ENCODE data around the gene TTC39A.

The TTC39A gene

DNA sequence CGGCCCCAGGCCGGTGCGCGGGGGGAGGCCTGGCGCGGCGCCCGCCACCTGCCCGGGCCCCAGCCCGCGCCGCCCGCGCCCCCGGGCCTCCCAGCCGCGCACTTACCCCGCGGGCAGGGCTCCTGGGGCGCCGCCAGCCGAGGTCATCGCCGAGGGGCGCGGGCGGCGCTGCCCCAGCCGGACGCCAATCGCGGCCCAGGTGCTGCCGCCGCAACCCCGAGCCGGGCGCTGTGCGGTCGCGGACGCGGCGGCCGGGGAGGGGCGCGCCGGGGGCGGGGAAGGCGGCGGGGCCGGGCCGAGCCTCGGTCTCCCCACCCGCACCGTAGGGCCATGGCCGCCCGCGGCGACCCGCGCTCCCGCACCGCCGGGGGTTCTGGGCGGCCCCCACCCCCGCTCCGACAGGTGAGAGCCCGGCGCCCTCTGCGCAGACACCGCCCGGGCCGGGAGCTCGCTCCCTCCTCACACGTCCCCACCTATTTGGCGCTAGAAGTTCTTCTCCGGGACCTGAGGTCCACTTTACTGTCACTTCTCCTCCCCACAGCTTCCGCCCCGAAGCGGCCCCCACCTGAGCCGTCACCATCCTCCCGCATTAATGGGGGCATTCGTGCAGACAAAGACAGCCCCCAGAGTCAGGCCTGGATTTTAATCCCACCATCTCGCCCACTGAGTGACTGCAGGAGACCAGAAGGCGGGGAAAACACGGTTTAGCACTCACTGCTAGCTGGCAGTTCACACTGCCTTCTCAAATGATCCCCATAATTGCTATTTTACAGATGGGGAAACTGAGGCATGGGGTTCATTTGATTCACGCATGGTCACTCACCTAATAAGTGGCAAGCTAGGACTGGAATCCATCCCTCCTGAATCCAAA lies at the start of gene TTC39A:
Gene TTC39A (minus strand): TSS at position 232 of the 871 bp plus-strand sequence. CDS start 85 bp downstream, at position 147.
- no peak for DNase-seq

DNA sequence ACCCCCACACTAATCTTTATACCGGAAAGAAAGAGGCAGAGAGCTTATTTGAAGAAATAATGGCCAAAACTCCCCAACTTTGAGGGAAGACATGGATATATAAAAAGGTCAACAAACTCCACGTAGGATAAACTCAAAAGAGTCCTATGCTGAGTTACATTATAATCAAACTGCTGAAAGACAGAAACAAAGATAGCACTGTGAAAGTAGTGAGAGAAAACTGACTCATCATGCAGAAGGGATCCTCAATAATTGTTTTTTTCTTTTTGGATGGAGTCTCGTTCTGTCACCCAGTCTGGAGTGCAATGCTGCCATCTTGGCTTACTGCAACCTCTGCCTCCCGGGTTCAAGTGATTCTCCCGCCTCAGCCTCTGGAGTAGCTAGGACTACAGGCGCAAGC lies 48.5 kb upstream of the TTC39A start:
- DNase-seq: no peak

DNA sequence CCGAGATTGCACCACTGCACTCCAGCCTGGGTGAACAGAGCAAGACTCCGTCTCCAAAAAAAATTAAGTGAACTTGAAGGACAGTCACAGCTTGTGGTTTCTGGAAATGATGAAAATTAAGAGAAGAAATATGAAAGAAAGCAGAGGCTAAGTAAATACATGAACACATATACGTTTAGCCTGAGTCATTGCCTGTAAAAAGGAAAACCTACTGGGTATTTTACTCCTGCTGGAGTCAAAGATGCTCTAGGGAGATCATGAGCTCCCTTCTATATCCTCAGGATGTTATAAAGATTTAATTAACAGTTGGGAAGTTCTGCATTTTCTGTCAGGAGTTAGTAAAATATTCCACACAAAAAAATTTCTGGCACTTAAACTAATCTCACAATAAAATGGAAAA lies 43.5 kb upstream of the TTC39A start:
- no peak for DNase-seq

DNA sequence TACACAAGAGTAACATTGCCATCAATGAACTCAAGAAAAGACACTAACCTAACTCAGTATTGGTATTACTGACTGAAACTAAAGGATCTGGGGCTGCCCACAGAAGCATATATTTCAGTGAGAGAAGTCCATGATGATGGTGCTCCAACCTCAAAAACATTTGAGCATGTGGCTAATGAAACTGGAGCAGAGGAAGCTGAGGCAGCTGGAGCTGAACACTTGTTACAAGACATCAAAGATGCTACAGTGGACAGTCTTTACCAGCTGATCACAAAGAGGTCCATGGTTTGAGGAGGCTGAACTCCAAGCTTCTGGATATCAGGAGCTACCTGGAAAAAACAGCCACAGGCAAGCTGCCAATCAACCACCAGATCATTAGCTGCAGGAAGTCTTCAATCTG lies 42.2 kb upstream of the TTC39A start:
- no peak for DNase-seq

DNA sequence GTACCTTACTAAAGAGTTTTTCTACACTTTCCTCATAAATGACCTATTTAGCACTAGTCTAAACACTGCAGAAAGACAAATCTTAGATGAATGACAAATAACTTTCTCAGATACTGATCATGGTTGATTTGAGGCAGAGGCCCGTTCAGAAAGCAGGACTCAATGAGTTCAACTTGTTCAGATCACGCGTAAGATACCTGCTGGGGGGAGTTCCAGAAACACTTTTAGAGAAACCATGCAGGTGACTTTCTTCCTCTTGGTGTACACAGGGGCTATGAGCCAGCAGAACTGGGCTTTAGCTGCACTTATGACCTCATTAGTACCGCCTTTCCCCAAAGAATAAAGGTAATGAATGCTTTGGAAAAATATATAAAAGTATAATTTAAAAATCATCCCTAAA lies 38.8 kb upstream of the TTC39A start:
- DNase-seq: no peak

DNA sequence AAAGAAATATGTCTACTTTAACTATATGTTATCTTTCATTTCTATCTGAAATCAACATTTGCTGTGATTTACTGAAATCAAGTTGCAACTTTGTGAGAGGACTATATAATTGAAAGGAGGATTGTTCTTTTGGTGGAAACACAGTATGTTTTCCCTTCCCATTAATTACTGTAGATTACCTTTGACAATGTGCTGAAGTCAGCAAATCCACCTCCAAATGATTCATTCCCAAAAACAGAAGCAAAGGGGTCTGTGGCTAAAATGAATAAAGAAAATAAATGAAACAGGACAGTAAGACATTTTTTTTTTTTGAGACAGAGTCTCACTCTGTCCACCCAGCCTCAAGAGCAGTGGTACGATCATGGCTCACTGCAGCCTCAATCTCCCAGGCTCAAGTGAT lies 35.4 kb upstream of the TTC39A start:
- no peak for DNase-seq

DNA sequence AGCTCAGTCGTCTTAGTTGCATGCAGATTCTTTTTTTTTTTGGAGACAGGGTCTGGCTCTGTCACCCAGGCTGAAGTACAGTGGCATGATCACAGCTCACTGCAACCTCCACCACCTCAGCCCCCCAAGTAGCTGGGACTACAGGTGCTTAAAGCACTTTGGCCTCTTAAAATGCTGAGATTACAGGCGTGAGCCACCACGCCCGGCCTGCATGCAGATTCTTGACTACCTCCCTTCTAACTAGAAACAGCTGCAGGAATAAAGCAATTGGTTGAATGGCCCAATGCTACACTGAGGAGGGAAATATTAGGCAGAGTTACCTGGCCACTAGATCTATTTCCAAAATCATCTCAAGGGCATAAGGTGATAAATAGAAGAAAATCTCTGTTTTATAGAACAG lies 29.5 kb upstream of the TTC39A start:
- DNase-seq: no peak

DNA sequence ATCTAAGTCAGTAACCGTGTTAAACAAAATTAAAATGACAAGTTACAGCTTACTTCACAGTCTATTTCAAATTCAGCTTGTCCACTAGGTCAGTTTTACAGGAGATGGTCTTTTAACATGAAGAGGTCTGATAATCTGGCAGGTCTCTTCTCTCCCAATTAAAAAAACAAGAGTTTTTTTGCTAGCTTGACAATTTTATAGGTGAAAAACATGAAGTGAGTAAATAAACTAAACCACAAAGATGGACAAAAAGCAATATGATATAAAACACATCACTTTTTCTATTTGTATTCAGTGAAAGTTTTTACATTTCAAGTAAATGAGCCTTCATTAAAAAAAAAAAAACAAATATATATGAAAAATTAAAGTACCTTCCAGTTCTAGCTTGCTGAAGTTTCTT lies 25.0 kb upstream of the TTC39A start:
- DNase-seq: no peak

DNA sequence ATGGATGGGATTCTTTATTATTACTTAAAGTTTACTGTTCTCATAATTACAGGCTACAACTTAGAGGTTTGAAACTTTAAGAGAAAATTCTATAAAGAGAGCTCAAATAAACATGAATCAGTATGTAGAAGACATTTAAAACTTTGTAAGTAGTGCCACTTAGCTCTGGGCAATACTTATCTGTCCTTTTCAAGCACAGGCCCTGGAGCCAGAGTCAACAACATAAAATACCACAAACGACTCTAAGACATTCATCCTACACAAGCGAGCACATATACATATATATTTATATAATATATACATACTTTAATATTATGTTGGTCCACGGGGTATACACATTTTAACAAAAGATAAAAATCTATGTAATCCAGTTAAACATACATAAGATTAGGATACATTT lies 24.1 kb upstream of the TTC39A start:
- no peak for DNase-seq

DNA sequence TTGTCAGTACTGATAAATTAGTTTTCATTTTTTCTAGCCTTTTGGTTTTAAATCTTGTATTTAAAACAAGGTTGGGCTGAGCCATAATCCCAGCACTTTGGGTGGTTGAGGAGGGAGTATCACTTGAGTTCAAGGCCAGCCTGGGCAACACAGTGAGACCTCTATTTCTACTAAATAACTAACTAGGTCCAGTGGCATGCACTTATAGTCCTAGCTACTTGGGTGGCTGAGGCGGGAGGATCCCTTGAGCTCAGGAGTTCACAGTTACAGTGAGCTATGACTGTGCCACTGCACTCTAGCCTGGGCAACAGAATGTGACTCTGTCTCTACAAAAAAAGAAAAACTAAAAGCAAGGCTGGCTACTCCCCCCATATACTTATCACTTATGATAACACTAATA lies 21.5 kb upstream of the TTC39A start:
- DNase-seq: no peak

DNA sequence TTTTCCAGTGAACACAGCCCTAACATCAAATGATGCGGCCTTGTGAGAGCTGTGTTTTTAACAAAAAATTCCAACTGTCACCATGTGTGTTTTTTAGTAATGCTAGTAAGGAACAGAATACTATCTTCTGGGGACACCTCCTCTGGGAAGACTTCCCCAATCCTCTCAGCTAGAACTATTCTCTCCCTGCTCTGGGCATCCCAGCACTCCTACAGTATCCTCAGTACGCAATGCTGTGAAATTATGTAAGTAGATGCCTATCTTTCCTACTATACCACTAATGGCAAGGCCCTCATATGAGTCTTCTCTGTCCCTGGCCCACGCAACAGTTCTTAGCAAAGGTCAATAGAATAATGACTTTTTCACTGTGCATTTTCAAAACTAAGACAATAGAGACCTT lies 19.5 kb upstream of the TTC39A start:
- DNase-seq: no peak

DNA sequence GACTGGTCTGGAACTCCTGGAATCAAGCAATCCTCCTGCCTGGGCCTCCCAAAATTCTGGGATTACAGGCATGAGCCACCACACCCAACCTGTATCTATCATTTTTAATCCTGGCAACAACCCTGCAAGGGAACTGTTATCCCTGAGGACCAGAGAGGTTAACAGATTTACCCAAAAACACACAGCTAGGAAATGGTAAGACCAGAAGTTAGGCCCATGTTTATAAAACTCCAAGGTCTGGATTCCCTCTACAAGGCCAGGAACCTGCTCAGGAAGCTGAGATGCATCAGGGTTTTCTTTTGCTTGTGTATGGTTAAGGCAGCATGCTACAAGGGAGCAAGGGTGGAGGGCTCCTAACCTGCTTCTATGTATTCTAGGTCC lies 17.8 kb upstream of the TTC39A start:
- no peak for DNase-seq

DNA sequence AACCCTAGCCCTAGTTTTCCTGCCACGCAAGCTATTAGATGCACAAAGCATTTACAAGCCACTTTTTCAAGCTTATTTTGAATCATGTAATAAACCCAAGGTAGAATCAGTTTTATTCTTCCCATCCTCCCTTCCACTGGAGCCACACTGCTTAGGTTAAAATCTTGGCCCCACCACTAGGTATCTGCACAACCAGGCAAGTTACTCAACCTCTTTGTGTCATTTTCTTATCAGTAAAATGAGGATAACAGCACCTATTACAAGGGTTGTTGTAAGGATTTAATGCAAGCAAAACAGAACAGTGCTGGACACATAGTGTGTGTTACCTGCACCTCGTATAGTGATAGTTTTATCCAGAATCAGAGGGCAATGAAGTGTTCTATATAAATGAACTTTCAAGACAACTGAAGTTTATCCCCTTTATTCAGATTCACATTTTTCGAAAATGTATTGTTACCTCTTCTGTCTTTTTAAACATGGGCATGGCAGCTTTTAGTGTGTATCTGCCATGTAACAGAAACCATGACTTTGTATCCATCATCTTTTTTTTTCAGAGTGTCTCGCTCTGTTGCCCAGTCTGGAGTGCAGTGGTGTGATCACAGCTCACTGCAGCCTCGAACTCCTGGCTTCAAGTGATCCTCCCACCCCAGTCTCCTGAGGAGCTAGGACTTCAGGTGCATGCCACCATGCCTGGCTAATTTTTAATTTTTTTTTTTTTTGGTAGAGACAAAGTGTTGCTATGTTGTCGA lies 17.2 kb upstream of the TTC39A start:
- DNase-seq: no peak

DNA sequence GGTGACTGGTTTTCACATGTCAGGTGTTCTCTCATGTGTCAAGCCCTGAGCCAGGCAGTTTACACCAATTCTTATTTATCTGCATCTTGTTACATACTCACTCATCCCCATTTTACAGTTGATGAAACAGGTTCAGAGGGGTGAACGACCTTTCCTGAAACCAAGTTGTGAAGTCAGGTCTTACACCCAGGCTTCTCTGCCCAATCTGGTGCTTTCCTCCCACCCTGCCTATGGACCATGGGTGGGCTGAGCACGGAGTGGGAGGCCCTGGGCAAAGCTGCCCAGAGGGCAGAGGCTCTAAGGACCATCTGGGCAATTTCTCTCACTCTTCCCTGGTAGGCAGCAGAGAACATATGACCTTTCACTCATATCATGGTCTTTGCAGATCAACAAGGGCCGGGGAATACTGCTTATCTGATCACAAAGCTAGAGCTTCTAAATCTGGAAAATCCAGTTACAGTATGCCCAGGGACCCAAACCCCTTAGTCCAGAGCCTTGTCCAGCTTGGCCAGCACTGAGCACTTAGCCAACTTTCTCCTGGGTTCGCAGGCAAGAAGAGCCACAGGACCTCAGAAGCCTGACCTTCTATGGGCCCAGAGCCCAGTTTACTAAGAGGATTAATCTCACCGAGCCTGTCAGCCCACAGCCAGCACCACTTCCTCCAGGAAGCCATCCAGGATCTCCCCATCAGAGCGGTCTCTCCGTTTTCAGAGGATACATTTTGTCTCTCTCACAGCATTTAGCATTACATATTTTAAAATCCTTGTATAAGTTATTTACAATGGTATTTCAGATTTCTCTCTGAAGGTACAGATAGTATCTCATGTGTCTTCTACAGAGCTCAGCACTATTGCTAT lies 16.0 kb upstream of the TTC39A start:
- no peak for DNase-seq

DNA sequence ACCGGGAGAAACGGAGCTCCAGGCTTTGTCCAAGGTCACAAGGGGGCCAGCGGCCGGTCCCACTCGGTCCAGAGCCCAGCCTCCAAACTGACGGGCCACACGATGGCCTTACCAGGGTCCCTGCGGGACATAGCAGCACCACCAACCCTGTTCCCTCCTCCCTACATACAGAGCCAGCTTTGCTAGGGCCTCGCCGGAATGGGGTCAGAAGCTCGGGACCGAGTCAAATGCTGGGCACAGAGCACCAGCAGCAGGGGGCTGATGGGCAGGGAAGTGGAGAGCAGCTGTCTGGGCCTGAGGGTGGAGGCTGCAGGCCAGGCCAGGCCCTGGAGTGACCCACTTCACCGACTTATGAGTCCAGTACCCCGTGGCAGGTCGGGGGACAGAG lies 14.9 kb upstream of the TTC39A start:
- DNase-seq: no peak

DNA sequence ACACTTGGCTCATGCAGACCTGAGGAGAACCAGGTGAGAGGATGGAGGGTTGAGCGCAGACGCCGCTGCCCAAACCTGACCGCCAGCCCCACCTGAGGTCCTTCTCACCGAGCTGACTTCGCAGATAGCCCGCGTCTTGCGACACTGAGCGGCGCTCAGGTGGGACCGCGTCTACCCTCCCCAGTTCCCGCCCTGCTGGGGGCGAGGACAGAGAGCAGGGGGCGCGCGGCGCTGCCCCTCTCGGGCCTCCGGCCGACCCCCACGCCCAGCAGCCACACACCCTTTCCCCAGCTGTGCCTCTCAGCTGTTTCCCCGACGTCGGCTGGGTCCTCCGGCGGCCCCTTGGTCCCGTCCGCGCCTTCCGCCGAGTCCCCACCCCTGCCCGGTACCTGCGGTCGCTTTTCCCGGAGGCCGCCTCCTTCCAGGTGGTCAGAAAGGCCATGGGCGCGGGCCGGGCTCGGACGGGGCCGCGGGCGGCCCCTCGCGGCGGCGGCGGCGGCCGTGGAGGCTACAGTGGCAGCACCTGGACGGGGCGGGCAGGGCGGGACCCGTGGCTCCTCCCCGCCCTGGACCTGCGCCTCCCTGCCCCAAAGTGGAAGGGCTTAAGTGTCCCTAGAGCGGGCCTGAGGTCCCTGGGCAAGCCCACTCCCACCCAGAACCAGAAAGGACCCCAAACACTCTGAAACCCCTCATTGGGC lies 14.4 kb upstream of the TTC39A start:
- no peak for DNase-seq

DNA sequence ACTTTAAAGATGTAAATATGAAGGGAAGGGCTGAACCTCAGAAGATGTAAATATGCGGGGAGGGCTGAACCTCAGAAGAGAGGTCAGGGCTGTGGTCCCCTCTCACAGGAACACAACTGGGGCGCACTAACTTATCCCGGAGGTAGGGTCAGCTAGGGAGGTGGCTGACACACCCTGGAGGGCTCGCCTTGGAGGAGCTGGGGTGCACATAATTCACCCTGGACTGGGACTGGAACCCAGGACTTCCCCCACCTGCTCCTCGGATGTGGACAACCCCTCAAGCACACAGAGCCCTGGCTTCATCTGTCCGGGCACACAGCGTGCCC lies 13.9 kb upstream of the TTC39A start:
- DNase-seq: no peak

DNA sequence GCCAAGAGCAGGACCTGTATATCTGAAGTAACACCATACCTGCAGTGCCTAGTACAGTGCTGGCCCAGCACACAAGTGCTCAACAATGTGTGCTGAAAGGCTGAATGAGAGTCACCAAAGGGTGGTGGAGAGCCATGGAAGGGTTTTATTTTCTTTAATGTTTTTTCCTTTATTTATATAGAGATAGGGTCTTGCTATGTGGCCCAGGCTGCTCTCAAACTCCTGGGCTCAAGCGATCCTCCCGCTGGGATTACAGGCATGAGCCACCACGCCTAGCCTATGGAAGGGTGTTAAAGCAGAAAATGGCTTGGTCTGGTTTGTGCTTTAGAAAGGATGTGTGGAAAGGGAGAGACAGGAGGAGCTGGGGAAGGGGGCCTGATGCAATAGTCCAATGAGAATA lies 13.3 kb upstream of the TTC39A start:
- no peak for DNase-seq

DNA sequence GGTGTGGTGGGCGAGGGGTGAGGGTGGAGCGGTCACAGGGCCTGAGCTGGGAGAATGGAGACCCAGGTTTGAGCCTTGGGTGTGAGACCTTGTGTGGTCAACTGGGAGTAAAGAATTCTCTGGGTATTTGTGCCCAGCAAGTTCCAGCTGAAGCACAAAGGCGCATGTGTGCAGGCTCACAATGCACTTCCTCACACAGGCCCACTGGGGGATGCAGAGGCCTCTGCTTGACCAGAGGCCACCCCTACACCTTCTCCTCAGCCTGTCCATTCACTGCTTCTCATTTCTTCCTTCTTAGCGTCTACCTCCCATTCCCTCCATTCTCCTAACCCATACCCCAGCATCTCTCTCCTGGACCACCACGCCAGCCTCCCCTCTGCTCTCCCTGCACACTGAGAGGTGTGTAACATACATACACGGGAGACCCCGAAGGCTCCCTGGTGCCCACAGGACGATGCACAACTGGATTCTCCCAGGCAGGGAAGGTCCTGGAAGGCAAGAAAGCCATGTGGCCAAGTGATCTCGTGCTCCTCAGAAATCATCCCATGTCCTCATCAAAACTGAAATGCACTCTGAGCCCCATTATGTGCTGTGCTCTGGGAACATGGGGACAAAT lies 12.3 kb upstream of the TTC39A start:
- no peak for DNase-seq

DNA sequence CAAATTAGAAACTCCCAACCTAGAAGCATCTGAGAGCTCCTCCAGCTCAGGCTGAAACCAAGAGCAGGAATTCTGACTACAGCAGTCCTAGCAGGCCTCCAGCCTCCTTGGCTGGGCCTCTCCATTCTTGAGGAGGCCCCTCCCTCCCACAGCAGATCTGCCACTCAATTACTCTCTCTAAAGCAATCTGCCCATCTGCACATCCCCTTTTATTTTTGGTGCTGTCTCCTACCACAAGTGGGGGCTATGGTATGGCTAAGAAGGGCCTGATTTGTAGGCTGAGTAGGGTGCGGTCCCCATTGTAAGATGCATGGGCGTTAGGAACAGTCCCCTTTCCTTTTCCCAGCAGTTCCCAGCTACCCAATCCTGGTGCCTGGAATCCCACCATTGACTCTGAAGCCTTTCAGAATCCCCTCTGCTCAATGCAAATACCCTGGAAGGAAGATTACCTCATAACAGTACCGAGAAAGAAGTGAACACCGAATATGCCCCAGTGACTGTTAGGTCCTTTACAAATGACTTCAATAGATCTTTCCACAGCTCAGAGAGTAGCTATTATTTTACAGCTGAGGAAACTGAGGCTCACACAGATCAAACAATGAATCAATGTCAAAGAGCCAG lies 11.6 kb upstream of the TTC39A start:
- DNase-seq: no peak

DNA sequence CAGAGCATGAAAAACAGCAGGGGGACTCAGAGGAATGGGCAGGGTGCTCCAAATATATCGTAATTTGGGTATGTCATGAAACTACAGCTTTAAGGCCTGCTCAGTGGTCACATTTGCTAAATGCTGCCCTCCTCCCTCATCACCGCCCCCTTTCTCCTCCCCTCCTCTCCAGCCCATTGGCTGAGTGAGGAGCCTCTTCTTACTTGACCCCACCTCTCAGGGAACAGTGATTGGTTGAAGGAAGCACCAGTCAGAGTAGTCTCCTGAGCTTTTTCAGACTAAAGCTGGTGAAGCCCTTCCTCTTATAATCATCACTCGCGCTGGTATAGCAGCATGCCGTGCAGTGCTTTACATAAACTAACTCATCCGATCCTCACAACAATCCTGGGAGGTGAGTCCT lies 10.0 kb upstream of the TTC39A start:
- no peak for DNase-seq

DNA sequence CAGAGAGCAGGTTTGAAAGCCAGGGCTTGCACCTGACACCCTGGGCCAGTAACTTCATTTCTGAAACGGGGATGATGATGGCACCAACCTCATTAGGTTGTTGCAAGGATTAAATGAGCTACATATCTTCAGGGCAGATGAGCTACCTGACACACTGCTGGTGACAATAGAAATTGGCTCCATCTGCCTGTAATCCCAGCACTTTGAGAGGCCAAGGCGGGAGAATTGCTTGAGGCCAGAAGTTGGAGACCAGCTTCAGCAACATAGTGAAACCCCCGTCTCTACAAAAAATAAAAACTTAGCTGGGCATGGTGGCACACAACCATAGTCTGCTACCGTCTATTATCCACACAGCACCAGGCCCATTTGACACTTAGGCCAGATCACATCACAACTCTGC lies 6.3 kb upstream of the TTC39A start:
- no peak for DNase-seq
